NCI-H146 treated with DMSO at 0.1 percent for 48 hours (cell line): Measurements from ENCODE around the gene MT1X.
A peak's percentile ranks its signal among the peaks of the same experiment; 100 is the strongest.

ENCODE experiments used
- DNase-seq: peaks from one replicate; lab custom pipeline; 2025; ENCODE audit not compliant: unreplicated experiment; lab: John Stamatoyannopoulos, UW

Gene MT1X

GRCh38 chr16:56677474-56677873, 4.8 kb upstream of the MT1X start:
- no peak for DNase-seq

DNA sequence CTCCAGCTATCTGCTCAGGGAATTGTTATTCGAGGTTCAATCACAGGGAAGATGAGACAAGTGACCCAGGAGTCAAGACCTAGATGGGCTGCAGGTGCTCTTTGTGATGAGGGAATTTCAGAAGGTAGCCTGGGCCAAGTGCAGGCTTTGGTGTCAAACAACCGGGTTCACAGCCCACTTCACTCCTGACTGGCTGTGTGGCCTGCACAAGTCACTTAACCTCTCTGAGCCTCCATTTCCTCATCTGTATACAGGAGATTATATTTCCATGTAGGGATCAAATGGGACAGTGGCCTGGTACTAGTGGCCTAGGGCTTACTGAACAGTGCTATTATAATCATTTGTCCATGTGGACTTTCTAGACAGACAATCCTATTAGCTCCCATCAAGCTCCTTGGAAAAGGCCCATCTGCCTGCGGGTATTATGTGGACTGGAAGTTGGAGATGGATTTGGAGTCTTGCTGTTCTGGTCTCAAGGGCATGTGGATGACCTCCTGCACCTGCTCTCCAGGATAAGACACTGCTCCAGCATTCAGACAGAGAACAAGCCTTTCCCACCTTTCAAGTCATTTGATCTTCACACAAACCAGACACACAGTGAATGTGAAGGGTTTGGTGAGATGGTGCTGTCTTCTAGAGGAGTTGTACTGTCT, 3.1 kb upstream of the MT1X start:
- DNase-seq, result no peak

- DNase-seq, result no peak
These were observed 2.5 kb upstream of the MT1X start for GRCh38 chr16:56679818-56680217.

DNA sequence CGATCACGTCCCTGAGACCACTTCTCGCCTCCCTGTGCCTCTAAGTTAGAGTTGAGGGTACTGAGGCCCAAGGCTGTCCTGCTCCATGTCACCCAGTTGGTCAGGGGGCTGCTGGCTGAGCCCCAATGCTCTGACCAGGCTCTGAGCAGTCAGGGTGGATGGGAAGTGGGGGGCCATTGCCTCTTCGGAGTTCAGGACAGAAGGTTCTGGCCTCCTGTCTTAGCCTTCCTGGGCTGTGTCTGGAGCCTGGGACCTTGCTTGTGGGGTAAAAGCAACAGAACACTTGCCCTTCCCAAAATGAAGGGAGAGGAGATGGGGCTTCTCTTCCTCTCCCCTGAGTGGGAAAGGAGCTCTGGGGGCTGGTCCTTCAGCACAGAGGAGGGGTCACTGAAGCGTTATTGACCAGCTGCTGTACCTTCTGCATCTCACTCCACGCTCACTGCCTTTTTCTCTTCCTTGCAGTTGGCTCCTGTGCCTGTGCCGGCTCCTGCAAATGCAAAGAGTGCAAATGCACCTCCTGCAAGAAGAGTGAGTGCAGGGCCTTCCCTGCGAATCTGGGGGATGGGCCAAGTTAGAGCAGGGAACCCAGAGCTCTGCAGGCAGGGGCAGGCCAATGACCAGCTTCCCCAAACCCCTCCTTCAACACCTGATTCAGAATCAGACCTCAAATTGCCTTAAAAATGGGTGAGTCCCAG, 580 bp downstream of the MT1X start:
- no peak for DNase-seq

- DNase-seq, result no peak
These were observed 1.3 kb downstream of the MT1X start for GRCh38 chr16:56683424-56684172.

GRCh38 chr16:56684256-56684925, 2.1 kb downstream of the MT1X start:
- no peak for DNase-seq

DNA sequence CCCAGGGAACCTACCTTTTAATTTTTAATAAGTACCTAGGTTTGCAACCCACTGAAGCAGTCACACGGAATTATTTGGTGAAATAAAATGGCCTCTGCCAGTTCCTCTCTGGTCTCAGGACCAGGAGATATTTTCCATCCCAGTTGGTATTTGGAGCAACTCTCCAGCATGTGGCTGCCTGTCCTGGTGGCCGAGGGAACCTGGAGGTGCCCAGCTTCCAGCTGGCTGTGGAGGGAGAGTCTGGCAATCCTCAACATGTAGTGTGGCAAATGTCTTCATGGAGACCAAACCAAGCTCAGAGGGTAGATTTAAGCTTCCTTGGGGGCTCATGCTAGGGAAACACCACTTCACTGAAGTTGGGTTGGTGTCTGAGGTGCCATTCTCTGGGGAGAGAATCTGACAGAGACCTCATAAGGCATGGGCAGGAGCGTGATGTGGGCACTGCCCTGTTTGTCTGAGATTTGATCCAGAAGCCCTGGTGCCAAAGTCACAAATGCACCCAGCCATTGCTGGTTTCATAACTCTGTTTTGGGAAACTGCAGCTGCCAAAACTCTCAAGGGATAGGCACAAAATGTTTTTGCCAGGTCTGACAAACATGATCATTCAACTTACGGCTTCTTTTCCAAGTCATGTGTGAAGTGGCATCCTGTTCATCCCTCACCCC, 2.8 kb downstream of the MT1X start:
- DNase-seq, result no peak

- DNase-seq, result no peak
These were observed 4.5 kb downstream of the MT1X start for GRCh38 chr16:56686758-56687157.

DNA sequence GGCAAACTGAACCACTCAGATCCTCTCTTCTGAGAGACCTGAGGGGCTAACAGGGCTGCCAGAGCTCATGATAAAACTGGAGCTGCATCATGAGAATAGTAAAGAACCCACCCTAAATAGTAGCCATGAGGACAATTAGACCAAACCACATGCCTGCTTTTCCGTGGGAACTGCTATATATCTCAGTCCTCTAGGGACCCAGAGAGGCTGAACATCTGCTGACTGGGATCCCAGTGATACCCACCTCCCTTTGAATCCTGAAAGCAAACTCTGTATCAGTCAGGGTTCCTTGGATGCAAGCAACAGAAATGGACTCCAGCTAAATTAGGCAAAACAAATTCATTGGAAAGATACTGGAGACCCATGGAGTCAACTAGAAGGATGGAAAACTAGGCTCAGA, 6.5 kb downstream of the MT1X start:
- no peak for DNase-seq

DNA sequence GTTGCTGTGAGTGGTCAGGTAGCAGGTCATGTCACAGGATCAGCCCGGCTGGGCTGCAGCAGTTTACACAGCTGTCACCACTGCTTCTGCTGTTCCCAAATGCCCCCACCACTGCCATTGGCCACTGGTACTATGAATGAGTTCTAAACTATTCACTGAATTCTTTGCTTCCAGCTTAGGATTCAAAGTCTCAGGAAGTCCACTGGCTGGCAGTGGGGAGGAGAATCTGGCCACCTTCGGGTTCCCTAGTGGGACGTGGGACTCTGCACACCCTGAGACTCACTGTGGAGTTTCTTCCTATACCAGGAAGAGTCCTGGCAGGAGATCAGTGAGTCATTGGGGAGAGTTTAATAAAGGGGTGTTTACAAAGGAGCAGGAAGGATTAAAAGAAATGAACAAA, 6.9 kb downstream of the MT1X start:
- peak; percentile 13 for DNase-seq

GRCh38 chr16:56690420-56691122, 8.3 kb downstream of the MT1X start:
- no peak for DNase-seq

GRCh38 chr16:56691885-56692284, 9.6 kb downstream of the MT1X start:
- DNase-seq, result no peak

DNA sequence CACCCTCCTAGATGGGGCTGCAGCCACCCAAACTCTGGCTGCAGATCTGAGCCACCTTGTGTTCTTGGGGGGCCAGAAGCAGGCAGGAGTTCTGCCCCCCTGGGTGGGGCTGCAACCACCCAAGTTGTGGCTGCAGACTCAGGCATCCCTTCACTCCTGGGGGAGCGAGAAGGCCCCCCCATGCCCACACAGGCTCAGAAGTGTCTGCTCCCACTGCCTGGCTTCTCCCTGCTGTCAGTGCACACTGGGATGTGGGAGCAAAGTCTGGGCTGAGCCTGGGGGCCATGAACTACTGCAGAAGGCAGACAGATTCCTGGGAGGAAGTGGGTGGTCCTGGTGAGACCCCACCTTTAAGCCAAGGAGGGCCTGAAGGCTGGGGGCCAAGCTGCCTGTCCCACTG, 13.0 kb downstream of the MT1X start:
- DNase-seq, result no peak

DNA sequence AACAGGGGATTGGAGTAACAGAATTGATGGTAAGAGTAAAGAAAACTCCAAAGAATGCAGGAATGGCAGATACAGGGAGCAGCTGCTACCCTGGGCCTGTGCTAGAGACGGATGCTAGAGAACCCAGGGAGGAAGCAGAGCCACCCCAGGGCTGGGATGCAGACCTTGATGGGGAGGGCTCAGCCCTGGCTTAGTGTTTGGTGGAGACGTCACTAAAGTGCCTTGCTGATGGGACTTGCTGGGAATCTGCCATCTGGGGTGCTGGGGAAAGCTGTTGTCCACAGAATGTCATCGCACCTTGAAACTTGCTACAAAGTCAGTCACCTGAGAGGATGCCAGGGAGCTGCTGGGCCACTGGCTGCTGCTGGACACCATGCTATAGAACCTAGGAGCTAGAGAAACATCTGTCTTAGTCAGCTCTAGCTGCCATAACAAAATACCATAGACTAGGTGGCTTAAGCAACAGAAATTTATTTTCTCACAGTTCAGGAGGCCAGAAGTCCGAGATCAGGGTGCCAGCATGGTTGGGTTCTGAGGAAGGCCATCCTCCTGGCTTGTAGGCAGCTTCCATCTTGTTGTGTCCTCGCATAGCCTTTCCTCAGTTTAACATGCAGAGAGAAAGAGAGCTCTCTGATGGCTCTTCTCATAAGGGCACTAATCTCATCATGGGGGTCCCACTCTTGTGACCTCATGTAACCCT, 15.3 kb downstream of the MT1X start:
- no peak for DNase-seq

GRCh38 chr16:56700195-56700594, 17.9 kb downstream of the MT1X start:
- no peak for DNase-seq

DNA sequence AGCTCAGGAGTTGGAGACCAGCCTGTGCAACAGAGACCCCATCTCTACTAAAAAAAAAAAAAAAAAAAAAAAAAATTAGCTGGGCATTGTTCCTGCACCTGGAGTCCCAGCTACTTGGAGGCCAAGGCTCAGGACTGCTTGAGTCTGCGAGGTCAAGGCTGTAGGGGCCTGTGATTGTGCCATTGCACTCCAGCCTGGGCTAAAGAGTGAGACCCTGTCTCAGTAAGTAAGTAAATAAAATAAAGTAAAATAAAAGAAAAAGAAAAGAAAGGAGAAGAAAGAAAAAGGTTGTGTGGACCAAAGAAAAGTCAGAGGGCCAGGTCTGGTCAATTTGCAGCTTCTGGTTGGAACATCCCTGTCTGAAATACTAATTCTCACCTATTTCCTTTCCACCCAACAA, 18.4 kb downstream of the MT1X start:
- no peak for DNase-seq

GRCh38 chr16:56701534-56701933, 19.3 kb downstream of the MT1X start:
- DNase-seq, result no peak

DNA sequence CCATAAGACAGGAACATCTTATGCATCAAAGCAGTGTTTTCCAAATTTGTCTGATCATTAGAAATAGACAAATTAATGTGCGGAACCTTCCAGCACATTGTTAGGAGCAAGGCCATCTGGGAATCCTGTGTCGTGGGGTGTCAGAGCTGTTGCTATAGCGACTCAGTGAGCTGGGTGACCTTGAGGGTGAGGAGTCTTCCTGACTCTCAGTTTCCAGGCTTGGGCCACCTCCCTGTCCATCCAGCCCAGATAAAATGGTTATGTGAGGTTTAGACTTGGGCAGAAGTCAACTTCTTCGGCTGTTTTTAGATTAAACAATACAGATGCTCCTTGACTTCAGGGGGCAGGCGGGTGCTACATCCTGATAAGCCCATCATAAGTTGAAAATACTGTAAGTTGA, 20.6 kb downstream of the MT1X start:
- no peak for DNase-seq

GRCh38 chr16:56708525-56709442, 26.5 kb downstream of the MT1X start:
- peak; percentile 72 for DNase-seq
